ENCODE data around the gene SYT1.
"Not testable (repeated sequence)": the region's sequence is repeated elsewhere in the genome, so short reads cannot be mapped to it uniquely, and the experiment has no call there.

SYT1 gene

DNA sequence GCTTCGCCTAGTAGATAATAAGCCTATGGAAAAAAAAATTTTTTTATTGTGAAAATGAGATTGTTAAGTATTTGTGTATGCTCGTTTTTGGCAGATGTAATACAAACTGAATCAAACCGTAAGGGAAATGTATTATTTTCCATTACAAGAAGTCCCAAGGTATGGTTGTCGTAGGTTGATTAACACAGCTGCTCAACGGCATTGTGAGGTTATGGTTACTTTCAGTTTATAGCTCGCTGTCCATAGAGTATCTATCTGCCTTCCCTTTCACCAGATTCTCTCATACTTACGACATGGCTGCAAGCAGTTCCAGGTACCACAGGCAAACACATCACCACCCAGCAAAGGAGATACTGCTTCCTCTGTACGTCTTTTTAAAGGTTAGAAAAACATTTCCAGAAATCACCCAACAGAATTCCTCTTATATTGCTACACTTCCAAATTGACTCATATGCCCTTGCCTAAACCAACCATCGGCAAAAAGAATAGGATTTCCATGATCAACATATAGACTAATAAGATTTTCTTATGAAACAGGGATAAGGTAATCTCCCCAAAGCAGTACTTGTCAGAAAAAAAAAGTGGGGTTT lies 338.6 kb downstream of the SYT1 start:
- no peak overlapping the region for H3K4me3 ChIP-seq (ENCODE audit: low read depth, low read length)
- TF ChIP-seq, protein P1, sequence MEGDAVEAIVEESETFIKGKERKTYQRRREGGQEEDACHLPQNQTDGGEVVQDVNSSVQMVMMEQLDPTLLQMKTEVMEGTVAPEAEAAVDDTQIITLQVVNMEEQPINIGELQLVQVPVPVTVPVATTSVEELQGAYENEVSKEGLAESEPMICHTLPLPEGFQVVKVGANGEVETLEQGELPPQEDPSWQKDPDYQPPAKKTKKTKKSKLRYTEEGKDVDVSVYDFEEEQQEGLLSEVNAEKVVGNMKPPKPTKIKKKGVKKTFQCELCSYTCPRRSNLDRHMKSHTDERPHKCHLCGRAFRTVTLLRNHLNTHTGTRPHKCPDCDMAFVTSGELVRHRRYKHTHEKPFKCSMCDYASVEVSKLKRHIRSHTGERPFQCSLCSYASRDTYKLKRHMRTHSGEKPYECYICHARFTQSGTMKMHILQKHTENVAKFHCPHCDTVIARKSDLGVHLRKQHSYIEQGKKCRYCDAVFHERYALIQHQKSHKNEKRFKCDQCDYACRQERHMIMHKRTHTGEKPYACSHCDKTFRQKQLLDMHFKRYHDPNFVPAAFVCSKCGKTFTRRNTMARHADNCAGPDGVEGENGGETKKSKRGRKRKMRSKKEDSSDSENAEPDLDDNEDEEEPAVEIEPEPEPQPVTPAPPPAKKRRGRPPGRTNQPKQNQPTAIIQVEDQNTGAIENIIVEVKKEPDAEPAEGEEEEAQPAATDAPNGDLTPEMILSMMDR (IDR thresholded peaks at IDR 0.05; ENCODE audit: control insufficient read depth, extremely low read depth, insufficient read depth), result no peak
- DNase-seq (ENCODE audit: low read depth), result no peak

DNA sequence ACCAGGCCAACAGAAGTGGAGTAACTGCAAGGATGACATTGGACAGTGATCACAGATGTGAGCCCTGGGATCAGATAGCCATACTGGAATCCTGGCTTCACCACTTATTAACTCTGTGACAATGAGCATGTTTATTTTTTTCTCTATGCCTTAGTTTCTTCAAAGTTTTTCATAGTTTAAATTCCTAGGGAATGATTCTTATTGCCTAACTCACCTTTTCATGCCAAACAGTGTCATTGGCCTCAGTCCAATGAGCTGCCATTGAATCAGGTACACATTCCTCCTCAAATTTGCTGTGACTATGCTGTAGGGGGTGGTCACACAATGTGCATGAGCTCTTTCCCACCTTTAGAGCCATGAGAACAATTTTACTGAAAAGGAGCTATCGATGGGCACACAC lies 342.3 kb downstream of the SYT1 start:
- H3K4me3 ChIP-seq (ENCODE audit: low read depth, low read length), result no peak overlapping the region
- TF ChIP-seq, protein P1 (IDR thresholded peaks at IDR 0.05; ENCODE audit: control insufficient read depth, extremely low read depth, insufficient read depth), result no peak
- no peak for DNase-seq (ENCODE audit: low read depth)

DNA sequence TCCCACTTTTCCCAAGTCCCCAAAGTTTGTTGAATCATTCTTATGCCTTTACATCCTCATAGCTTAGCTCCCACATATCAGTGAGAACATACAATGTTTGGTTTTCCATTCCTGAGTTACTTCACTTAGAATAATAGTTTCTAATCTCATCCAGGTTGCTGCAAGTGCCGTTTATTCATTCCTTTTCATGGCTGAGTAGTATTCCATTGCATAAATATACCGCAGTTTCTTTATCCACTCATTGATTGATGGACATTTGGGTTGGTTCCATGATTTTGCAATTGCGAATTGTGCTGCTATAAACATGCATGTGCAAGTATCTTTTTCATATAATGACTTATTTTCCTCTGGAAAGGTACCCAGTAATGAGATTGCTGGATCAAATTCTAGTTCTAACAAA lies 345.8 kb downstream of the SYT1 start:
- DNase-seq (ENCODE audit: low read depth); H3K4me3 ChIP-seq (ENCODE audit: low read depth, low read length): not testable (repeated sequence)

DNA sequence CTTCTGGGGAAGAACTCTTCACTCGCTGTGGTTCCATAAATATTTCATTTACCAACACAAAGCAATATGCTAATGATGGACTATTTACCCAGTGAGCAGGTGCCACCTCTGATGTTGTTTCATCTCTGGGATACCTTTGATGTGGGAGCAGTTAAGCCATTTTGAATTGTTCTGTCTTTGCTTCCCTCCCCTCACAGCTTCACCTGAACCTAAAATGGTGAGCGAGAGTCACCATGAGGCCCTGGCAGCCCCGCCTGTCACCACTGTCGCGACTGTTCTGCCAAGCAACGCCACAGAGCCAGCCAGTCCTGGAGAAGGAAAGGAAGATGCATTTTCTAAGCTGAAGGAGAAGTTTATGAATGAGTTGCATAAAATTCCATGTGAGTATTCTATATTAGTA lies 352.7 kb downstream of the SYT1 start:
- DNase-seq (ENCODE audit: low read depth), result no peak
- no peak overlapping the region for H3K4me3 ChIP-seq (ENCODE audit: low read depth, low read length)
- TF ChIP-seq, protein P1 (IDR thresholded peaks at IDR 0.05; ENCODE audit: control insufficient read depth, extremely low read depth, insufficient read depth), result no peak

DNA sequence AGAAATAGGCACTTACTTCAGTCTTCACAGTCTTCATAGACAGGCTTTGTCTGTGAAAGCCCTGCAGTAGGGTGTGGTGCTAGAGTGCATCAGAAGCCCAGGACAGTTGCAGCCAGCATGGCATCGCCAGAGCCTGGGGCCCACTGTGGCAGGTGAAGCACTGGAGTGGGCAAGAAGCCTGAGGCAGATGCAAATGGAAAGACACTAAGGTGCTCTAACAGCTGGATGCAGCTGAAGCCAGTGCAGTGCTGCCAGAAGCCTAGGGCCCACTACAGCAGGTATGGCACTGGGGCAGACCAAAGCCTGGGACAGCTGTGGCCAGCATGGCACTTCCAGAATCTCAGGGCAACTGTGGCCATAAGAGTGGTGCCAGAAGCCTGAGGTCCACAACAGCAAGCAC lies 358.6 kb downstream of the SYT1 start:
- TF ChIP-seq, protein P1 (IDR thresholded peaks at IDR 0.05; ENCODE audit: control insufficient read depth, extremely low read depth, insufficient read depth), result no peak

DNA sequence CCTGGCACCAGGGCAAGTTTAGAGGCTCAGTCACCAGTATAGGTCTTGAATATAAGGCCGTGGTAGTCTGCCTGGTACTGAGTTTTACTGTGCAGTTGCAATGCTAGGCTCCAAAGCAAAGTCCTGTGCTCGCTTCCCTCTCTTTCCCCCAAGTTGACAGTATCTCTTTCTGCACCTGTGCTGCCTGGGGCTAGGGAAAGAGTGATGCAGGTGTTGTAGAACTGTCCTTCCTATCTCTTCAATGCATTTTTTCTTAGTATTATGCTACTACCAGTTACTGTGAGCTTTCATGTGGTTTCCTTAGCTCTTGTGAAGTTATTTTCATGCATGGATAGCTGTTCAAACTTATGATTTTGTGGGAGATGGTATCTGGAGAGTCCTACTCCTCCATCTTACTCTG lies 359.2 kb downstream of the SYT1 start:
- no peak for DNase-seq (ENCODE audit: low read depth)
- TF ChIP-seq, protein P1 (IDR thresholded peaks at IDR 0.05; ENCODE audit: control insufficient read depth, extremely low read depth, insufficient read depth), result no peak
- no peak overlapping the region for H3K4me3 ChIP-seq (ENCODE audit: low read depth, low read length)

More for the DNA sequence above, 358.6 kb downstream of the SYT1 start:
- DNase-seq (ENCODE audit: low read depth), result no peak
- no peak overlapping the region for H3K4me3 ChIP-seq (ENCODE audit: low read depth, low read length)

DNA sequence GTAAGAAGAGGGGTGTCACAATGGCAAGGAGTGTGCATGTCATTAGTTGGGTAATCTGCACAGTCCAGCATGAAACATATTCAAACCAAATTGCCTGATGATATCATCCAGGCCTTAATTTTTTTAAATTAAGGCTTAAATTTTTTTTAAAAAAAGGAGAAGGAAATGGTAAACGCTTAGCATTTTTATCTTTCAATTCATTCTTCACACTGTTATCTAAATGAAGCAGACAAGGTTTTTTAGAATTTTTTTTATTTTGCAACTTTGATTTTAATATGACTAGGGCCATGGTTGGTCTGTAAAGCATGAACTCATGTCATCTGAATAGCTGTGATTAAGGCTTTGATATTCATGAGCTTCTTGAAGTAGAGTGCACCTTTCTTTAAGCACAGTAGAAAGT lies 362.5 kb downstream of the SYT1 start:
- H3K4me3 ChIP-seq (ENCODE audit: low read depth, low read length), result no peak overlapping the region
- no peak for DNase-seq (ENCODE audit: low read depth)
- TF ChIP-seq, protein P1 (IDR thresholded peaks at IDR 0.05; ENCODE audit: control insufficient read depth, extremely low read depth, insufficient read depth), result no peak
